Activated CD4-positive, alpha-beta T cell treated with anti-CD3 and anti-CD28 coated beads, Interleukin-2, amount 50 U/mL, for 4 hours (primary cell): Measurements from ENCODE around the gene SORCS2.
"Not testable (repeated sequence)": the region's sequence is repeated elsewhere in the genome, so short reads cannot be mapped to it uniquely, and the experiment has no call there.

ENCODE experiments used
- DNase-seq, 2 experiments: peaks; one replicate each; pipeline ENCODE4 v3.0.0-alpha.2; 2020

Gene SORCS2

GRCh38 chr4:7201420-7202305, 9.3 kb downstream of the SORCS2 start:
- no peak for DNase-seq

GRCh38 chr4:7202411-7202810, 10.1 kb downstream of the SORCS2 start:
- no peak for DNase-seq

- DNase-seq: no peak
Observed at GRCh38 chr4:7204656-7205387, 12.5 kb downstream of the SORCS2 start.

GRCh38 chr4:7206385-7206784, 14.0 kb downstream of the SORCS2 start:
- DNase-seq: no peak

- DNase-seq: no peak
Observed at GRCh38 chr4:7206911-7207567, 14.7 kb downstream of the SORCS2 start.

GRCh38 chr4:7207628-7208231, 15.4 kb downstream of the SORCS2 start:
- DNase-seq: no peak

- no peak for DNase-seq
Observed at GRCh38 chr4:7208509-7209451, 16.4 kb downstream of the SORCS2 start.

- no peak for DNase-seq
Observed at GRCh38 chr4:7209699-7210098, 17.4 kb downstream of the SORCS2 start.

- no peak for DNase-seq
Observed at GRCh38 chr4:7210824-7211223, 18.5 kb downstream of the SORCS2 start.

GRCh38 chr4:7212101-7212674, 19.9 kb downstream of the SORCS2 start:
- no peak for DNase-seq

GRCh38 chr4:7212921-7213320, 20.6 kb downstream of the SORCS2 start:
- DNase-seq: no peak

GRCh38 chr4:7213807-7214206, 21.5 kb downstream of the SORCS2 start:
- no peak for DNase-seq

GRCh38 chr4:7214359-7214758, 22.0 kb downstream of the SORCS2 start:
- no peak for DNase-seq

- DNase-seq: not testable (repeated sequence)
Observed at GRCh38 chr4:7215187-7215586, 22.8 kb downstream of the SORCS2 start.

- no peak for DNase-seq
Observed at GRCh38 chr4:7217039-7217438, 24.7 kb downstream of the SORCS2 start.

GRCh38 chr4:7217474-7218321, 25.4 kb downstream of the SORCS2 start:
- DNase-seq: no peak

- DNase-seq: no peak
Observed at GRCh38 chr4:7218686-7219085, 26.3 kb downstream of the SORCS2 start.

- DNase-seq: no peak
Observed at GRCh38 chr4:7222521-7222920, 30.2 kb downstream of the SORCS2 start.

GRCh38 chr4:7223541-7223940, 31.2 kb downstream of the SORCS2 start:
- no peak for DNase-seq

- no peak for DNase-seq
Observed at GRCh38 chr4:7224001-7224400, 31.7 kb downstream of the SORCS2 start.
